NCI-H1417 (cell line): Measurements from ENCODE around the gene DNAJC13.

Source experiments
- DNase-seq, 3 experiments: peaks; one replicate each; lab custom pipeline; 2025; lab: John Stamatoyannopoulos, UW

DNAJC13 gene

DNA sequence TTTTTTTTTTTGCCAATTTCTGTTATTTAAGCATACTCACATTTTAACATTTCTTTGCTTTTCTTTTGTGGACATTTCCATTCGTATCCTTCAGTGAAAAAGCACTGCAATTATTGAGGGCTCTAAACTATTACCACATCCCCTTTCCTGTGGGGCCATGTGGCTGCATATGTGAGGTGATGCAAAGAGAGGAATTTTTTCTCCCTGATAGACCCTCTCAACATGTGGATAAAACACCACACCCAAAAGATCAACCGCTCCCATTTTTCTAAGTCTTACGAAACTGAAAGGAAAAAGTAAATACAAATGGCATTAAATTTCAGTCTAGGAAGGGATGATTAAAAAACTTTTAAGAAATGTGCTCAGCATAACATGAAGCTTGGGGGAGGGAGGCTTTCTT is 68.8 kb downstream of the DNAJC13 start:
- DNase-seq = no peak

DNA sequence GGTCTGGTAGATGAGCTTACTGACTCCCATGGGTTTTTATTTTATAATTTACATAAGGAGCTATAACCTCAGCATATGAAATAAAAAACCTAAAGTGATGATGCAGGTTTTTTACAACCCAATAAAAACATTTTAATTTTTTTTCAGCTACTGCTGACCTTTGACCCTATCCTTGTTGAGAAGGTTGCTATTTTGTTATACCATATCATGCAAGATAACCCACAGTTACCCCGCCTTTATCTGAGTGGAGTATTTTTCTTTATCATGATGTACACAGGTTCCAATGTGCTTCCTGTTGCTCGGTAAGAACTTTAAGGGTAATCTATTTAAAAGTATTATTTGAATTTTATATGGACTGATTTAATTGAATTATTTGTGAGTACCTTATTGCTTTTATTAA is 70.8 kb downstream of the DNAJC13 start:
- no peak for DNase-seq

DNA sequence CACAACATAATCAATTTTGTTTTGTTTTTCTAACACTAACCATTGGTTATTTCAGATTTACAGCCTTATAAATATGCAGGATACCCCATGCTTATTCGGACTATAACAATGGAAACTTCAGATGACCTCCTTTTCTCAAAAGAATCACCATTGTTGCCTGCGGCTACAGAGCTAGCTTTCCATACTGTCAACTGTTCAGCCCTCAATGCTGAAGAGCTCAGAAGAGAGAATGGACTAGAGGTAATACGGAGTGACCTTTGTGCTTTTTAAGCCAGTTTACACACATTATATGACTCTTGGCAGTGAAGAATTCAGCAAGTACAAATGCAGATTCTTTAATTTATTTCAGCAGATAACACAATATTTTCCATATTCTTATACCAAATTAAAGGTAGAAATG is 81.8 kb downstream of the DNAJC13 start:
- DNase-seq = no peak

DNA sequence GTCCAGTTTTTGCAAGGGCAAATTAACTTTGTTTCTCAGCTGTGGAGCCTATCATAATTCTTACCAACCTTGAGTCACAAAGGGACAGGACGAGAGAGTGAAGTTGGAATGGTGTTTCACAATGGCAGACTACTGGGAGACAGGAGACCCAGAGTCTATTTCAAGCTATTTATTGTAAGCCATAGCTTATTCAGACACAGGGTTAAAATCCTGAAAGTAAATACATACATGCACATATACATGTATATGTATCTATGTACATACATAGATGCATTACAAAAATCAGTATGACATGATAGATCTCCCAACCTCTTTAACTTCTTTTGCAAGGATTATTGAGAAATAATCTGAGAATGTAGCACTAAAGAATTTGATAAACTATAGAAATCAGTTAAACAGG is 86.3 kb downstream of the DNAJC13 start:
- no peak for DNase-seq

DNA sequence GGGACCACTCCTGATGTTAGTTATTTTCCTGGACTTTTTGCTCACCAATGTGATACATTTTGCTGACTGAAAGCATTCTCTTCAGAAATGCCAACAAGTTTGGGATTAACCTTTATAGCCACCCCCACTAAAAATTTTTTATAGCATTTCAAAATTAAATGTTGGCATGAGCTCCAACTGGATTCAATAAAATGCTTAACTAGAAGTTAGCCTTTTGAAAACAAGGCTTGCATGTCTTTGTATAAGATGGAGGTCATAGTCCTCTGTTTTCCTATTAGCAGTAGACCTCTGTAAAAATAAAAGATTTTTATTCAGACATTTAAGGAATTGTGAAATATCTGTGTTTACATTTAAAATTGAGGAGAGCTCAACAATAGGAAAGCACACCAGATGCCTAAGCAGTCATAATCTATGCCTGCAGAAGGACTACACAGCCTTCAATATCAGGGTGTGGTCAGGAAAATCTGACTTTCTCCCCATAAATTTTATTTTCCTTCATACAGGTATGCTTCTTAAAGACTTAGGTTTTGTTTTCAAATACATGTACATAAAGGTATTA is 87.2 kb downstream of the DNAJC13 start:
- no peak for DNase-seq

DNA sequence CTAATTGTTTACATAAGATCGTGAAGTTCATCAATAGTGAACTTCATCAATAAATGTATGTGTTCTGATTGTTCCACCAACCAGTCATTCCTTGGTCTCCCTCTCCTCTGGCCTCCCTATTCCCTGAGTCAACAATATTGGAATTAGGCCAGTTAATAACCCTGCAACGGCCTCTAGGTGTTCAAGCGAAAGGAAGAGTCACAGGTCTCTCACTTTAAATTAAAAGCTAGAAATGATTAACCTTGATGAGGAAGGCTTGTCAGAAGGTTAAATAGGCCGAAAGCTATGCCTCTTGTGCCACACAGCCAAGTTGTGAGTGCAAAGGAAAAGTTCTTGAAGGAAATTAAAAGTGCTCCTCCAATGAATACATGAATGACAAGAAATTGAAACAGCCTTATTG is 90.4 kb downstream of the DNAJC13 start:
- DNase-seq = no peak

DNA sequence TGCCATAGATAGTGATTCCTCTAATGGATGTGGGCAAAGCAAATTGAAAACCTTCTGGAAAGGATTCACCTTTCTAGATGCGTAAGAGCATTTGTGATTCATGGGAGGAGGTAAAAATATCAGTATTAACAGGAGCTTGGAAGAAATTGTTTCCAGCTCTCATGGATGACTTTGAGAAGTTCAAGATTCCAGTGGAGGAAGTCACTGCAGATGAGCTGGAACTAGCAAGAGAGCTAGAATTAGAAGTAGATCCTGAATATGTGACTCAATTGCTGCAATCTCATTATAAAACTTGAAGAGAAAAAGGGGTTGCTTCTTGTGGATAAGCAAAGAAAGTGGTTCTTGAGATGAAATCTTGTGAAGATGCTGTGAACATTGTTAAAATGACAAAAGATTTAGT is 91.8 kb downstream of the DNAJC13 start:
- DNase-seq = no peak

DNA sequence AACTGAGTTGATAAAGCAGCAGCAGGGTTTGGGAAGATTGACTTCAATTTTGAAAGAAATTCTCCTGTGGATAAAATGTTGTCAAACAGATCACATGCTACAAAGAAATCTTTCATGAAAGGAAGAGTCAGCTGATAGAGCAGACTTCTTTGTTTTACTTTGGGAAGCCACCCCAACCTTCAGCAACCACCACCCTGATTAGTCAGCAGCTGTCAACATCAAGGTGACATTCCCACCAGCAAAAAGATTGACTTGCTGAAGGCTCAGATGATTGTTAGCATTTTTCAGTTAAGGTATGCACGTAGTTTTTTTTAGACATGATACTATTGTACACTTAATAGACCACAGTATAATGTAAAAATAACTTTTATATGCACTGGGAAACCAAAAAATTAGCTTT is 92.2 kb downstream of the DNAJC13 start:
- no peak for DNase-seq

DNA sequence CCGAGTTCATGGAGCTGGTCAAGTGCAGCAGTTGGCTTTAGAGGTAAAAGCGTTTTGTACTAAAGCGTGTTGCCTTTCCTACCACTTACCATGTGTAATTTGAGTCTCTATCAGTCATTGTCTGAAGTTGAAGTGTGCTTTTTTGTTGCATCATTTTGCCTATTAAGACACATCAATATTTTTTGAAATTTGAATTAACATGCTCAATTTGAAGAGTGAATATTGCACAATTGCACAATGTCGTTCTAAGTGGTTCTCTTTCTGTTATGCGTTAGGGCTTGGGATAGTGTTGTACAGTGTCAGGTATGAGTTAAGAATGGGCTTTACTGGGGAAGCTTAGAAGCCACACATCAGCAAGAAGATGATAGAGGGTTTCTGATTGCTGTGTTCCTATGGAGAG is 95.8 kb downstream of the DNAJC13 start:
- peak in 1 of 3 experiments; percentile 89 for DNase-seq

DNA sequence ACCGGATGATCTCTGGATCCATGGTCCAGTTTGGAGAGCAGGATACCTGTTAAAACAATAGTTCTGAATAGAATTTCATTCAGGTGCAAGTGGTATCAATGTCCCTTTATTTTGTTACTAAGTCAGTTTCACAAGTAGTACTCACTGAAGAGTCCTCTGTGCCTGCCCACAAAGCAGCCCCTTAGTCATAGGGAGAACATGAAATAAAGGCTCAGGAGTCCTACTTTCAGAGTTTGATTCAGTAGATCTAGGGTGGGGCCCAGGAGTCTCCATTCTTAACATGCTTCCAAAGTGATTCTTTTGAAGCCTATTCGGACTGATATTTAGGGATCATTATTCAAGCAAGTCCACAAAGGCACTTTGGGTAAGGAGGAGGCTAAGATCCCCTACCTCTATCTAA is 100.0 kb downstream of the DNAJC13 start:
- DNase-seq = no peak

DNA sequence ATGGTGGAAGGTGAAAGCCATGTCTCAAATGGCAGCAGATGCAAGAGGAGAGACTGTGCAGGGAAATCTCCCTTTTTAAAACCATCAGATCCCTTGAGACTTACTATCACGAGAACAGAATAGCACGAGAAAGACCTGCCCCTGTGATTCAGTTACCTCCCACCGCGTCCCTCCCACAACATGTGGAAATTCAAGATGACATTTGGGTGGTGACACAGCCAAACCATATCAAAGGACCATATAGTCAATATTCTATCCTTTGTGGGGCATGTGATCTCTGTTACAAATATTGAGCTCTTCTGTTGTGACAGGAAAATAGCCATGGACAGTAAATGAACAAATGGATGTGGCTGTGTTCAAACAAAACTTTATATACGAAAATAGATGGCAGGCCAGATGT is 102.6 kb downstream of the DNAJC13 start:
- no peak for DNase-seq

DNA sequence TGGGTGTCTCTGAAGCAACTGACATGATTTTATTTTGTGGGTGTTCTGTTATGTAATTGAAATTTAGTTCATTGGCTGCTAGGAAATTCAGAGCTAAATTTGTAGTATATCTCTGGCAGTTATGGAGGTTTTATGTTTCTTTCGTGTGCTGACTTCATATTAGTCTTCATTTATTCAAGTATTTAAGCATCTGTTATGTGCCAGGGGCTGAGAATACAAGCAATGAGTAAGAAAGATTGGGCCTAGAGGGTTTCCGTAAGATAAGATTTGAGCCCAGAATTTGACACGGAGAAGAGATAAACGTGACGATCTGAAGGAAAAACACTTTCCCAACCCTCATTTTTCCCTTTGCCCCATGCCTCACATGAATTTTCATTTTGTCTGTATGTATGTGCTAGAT is 104.6 kb downstream of the DNAJC13 start:
- DNase-seq = no peak

DNA sequence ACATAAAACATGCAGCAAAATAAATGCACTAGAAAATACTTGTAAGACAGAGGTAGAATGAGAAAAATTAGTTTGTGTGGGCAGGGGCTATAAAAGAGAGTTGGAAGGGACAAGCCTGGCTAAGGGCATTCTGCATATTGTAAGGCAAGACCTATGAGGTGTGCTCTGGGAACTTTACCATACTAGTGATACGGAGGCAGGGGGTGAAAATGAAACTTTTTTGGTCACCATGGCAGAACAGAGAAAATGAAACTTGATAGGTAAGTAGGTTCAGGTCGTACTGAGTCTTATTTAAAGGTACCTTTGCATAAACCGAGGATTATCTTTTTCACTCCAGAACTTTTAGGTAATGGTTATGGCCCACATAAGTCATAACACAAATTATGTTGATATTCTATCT is 105.1 kb downstream of the DNAJC13 start:
- no peak for DNase-seq

DNA sequence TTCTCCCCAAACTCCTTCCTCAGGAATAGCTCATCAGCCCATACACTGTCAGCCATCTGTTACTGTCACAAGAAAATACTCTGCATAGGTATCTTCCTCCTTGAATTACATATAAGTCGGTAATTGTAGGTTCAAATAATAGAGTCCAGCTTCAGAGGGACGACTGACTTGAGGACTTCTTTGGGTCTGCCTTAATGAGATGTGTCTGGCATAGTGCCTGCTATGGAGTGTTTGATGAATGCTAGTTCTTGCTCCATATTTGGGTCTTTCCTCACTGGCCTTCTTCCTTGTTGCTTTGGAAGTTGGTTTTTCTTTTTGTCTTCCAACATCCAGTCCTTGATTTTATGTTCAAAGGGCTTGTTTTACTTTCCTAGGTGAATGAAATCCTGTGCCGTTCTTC is 113.3 kb downstream of the DNAJC13 start:
- DNase-seq = no peak

DNA sequence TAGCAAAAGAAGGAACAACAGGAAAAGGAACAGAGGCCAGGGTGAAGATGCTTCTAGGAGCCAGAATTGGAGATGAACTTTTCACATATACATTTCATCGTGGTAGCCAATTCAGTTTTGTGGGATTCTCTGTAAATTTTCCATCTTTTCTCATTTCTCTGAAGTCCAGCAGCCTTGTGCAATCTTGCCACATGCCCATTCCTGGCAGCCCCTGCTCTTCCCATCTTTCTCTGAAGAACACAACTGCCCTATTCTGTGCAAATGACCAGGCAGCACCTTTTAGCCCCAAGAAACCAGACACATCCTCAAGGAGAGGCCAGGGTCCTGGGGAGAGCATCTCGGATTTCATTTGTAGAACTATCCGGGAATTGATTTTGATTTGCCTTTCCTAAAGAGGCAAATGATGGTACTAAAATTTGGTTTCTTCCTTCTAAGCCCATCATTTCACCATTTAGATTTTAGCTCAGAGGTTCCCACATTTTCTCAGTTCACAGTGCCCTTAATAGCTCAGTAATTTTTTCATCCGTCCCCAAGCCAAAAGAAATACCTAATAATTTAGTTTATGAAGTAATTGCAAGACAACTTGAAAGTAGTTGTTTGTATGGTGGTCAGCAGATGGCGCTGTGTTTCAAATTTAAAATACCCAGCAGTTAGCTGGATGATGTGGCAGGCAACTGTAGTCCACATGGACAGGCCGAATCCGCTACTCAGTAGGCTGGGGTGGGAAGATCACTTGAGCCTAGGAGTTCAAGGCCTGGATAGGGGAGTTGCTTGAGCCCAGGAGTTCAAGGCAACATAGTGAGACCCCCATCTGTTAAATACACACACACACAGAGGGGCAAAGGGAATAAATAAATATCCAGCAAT is 118.5 kb downstream of the DNAJC13 start:
- DNase-seq = peak; percentile 22 to 71 (median 67)

DNA sequence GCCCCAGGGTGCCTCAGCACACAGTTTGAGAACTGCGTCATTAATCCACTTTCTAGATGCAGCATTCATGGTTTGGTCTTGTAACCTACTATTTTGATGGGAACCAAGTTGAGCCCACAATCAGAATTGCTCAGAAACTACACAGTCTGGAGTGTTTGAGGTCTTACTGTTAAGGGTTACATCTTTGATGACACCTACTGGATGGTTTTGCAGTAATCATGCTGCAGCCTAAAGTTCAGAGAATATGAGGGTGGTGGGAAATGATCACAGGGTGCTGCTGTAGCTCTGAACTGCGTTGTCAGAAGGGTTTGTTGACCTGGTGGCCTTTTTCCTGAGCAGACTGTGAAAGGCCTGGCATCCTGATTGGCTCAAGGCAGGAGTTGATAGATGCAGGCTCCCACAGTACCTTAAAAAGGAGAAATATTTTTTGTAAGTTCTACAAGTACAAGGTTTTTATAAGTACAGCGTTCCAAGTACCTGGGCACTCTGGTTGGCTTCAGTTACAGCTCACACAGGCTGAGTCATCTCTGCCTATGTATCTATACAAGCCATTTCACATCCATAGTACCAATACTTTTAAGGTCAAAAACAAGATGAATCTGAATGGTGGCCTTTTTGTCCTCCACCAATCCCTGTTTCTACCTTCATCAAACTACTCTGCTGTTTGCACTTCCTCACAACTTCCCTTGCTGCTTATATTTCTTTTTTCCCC is 119.3 kb downstream of the DNAJC13 start:
- no peak for DNase-seq

DNA sequence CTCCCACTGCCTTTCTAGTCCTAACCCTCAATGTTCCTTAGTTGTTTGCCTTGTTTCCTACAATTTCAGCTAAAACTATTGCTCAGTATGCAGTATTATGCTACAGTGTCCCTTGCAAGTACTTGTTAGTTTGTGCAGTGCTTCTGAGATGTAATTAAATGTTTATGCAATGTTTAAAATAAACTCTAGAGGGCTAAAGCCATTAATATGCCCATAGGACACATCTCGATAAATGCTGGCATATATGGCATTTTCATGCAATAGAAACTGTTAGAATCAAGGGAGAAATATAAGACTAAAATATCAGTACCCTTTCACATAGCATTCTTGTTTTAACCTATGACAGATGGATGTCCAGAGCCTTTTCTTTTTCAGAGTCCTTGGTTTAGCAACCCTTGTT is 120.0 kb downstream of the DNAJC13 start:
- DNase-seq = no peak

DNA sequence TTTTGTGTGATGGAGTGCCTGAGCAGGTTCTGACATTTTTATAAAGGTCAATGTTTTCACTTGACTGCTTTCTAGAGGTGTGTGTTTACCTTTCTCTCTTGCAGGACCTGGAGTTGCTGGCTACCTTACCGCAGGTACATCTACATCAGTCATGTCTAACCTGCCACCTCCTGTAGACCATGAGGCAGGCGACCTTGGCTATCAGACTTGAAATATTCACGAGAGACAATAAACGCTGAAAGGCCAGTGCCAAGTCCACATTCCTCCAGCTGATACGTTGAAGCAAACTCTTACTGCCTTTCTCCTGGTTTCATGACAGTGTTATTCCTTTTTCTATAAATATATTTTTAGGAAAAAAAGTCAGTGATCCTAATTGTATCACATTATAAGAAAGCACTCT is 120.8 kb downstream of the DNAJC13 start:
- DNase-seq = peak in 1 of 3 experiments; percentile 45

DNA sequence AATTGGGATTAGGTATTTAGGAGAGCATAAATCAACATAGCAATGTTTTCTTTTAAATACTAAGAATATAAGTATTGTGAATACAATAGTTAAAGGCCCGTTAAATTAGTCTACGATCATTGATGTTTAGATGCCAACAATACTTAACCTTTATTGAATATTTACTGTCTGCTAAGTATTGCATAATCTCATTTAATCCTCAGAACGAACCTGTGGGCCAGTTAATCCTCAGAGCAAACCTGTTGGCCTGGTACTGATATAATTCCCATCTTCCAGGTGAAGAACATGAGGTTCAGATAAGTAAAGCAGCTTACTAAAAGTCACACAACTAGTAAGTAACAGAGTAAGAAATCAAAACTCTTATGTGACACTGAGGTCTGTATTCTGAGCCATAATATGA is 122.4 kb downstream of the DNAJC13 start:
- no peak for DNase-seq

DNA sequence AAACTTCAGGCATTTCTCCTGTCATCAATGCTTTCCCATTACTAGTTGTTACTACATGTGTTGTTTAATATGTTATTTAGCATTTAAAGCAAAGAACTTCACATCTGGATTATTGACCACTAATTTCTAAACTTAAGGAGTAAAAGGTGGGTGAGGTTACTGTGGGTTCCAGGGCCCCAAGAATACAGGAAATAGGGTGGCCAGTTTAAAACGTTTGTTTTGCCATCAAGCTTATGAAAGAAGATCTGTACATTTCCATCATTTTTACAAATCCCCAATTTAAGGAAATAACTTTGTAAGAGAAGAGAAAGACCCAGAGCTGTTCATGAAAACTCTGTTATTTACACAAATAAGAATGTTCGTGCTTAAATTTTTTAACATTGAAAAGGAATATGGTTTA is 125.3 kb downstream of the DNAJC13 start:
- no peak for DNase-seq

DNA sequence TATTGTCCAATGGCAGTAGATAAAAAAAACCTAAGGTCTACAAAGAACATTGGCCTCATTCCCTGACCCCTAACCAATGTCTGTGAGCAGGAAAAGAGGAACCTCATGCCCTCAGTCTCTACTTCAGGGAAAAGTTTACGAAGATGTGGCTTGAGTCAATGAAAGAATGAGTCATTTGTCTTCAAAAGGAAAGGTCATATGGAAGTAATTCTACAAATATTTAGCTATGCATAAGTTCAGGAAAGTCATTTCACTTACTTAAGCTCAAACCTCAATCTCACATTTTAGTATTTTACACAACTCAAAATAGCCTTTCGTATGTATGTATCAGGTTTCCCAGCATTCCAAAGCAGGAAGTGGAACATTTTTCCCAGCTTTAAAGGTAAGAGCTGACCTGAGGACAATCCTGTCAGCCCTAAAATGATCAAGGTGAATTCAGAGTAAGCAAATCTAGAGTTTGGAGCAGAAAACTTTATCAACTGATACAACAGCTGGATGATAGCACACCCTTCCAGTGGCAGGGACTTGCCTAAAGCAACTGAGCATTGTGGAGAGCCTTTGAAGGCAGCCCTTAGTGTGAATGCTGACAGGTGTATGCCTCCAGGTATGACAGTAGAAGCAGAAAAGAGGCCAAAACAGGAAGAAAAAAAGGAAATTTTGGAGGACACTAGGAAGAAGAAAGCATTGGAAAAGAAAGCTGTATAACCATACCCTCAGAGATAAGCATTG is 125.9 kb downstream of the DNAJC13 start:
- no peak for DNase-seq

DNA sequence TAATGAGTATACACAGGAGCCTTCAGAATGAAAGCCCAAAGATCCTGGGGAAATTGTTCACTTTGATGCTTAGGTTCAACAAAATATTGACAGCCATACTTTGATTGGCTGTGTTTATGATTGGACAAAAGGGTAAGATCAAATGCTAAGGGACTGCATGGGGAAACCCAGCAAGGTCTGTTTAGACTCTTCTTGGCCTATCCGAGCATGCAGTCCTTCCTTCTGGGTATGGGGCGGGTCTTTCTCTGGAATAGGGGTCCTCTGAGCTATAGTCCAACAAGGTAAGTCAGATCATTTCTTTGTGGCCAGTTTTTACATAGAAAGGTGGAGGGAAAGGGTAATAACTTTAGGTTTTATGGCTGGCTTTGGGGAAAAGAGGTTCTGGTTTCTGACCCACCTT is 126.8 kb downstream of the DNAJC13 start:
- DNase-seq = no peak

DNA sequence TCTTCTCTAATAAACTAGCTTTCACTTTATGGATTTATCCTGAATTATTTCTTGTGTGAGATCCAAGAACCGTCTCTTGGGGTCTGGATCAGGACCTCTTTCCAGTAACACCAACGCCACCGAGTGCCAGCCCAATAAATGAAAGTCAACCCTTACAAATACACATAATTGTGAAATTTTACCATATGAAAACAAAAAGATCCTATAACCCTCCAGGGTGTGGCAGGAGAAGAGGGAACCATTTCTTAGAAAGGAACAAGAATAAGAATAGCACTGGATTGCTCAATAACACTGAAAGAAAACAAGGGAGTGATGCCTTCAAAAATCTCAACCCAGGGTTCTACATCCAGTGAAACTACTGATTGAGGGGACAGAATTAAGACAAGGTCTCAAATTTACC is 128.2 kb downstream of the DNAJC13 start:
- no peak for DNase-seq
